IMR-90 (cell line): ENCODE measurements around the gene ACADSB. TPM values are rescaled to one million over a fixed set of nuclear protein-coding genes. Genes with fewer than 3 reads are reported as not detected.

Experiments used
- ATAC-seq: fragments of 200-7000 bp; cut with Tn5 transposase; 2 replicates; pipeline ENCODE4 v1.9.1; 2020; ENCODE audit warnings: low read depth, mild to moderate bottlenecking, moderate library complexity
- BruUV-seq: library from RNA; stranded (reverse); fragments of 400-500 nt; replicated peaks from 2 replicates; lab custom pipeline; 2021; lab: Mats Ljungman, UMichigan
- CTCF ChIA-PET: fragments of 300-600 bp; formaldehyde crosslinking; extraction: SDS; loops from one replicate; lab custom pipeline; 2021; ENCODE audit warnings: antibody characterized with exemption; lab: Yijun Ruan, JAX
- POLR2A ChIA-PET: fragments of 300-600 bp; sonication (Branson Sonifier 250); formaldehyde crosslinking; loops from one replicate; lab custom pipeline; 2022; ENCODE audit warnings: antibody characterized with exemption; ENCODE audit not compliant: unreplicated experiment; lab: Charles Lee
- DNase-seq: peaks from one replicate; pipeline ENCODE4 v3.0.0; 2013
- H2AFZ ChIP-seq: replicated peaks from 2 replicates; pipeline ENCODE3; 2013; ENCODE audit warnings: low read length, mild to moderate bottlenecking; ENCODE audit not compliant: poor library complexity
- H2AK5ac ChIP-seq: 2 replicates; pipeline ENCODE4 v1.6.1; 2013; ENCODE audit warnings: low read depth, low read length, inconsistent platforms
- H2AK9ac ChIP-seq: replicated peaks from 2 replicates; pipeline ENCODE3; 2013; ENCODE audit warnings: mild to moderate bottlenecking, low read depth, low read length, moderate library complexity; ENCODE audit not compliant: poor library complexity
- H2BK120ac ChIP-seq: 2 replicates; pipeline ENCODE4 v1.6.1; 2013; ENCODE audit warnings: low read depth, low read length, inconsistent platforms
- H2BK15ac ChIP-seq: 3 replicates; pipeline ENCODE4 v1.6.1; 2013; ENCODE audit warnings: low read depth, low read length, inconsistent platforms
- H2BK20ac ChIP-seq: 2 replicates; pipeline ENCODE4 v1.6.1; 2013; ENCODE audit warnings: low read depth, mild to moderate bottlenecking, inconsistent platforms, low read length, moderate library complexity
- H2BK5ac ChIP-seq: 2 replicates; pipeline ENCODE4 v1.6.1; 2013; ENCODE audit warnings: mild to moderate bottlenecking, low read depth, low read length, inconsistent platforms; ENCODE audit not compliant: poor library complexity, severe bottlenecking
- H3K14ac ChIP-seq: replicated peaks from 2 replicates; pipeline ENCODE4 v1.6.1; 2013; ENCODE audit warnings: low read depth, low read length, inconsistent platforms
- H3K18ac ChIP-seq: 2 replicates; pipeline ENCODE4 v1.6.1; 2013; ENCODE audit warnings: low read depth, low read length, control low read depth
- H3K23ac ChIP-seq: 2 replicates; pipeline ENCODE4 v1.6.1; 2013; ENCODE audit warnings: low read depth, low read length, inconsistent platforms
- H3K27ac ChIP-seq: 2 replicates; pipeline ENCODE4 v1.5.1; 2013; ENCODE audit warnings: mild to moderate bottlenecking, control low read depth, low read length; ENCODE audit not compliant: insufficient read depth
- H3K27me3 ChIP-seq: 2 replicates; pipeline ENCODE4 v1.6.1; 2013; ENCODE audit warnings: low read length; ENCODE audit not compliant: control insufficient read depth, insufficient read depth
- H3K36me3 ChIP-seq: 2 replicates; pipeline ENCODE4 v1.6.1; 2013; ENCODE audit warnings: low read length, mixed read lengths; ENCODE audit not compliant: control insufficient read depth, insufficient read depth
- H3K4ac ChIP-seq: 2 replicates; pipeline ENCODE4 v1.6.1; 2013; ENCODE audit warnings: low read depth, low read length, inconsistent platforms
- H3K4me1 ChIP-seq: 2 replicates; pipeline ENCODE4 v1.6.1; 2013; ENCODE audit warnings: low read length, mixed read lengths; ENCODE audit not compliant: control insufficient read depth, insufficient read depth
- H3K4me2 ChIP-seq: 2 replicates; pipeline ENCODE4 v1.6.1; 2013; ENCODE audit warnings: low read depth, mild to moderate bottlenecking, control low read depth, low read length, moderate library complexity
- H3K4me3 ChIP-seq: 2 replicates; pipeline ENCODE4 v1.5.1; 2013; ENCODE audit warnings: low read depth, mild to moderate bottlenecking, control low read depth, low read length, moderate library complexity; ENCODE audit not compliant: insufficient read depth
- H3K56ac ChIP-seq: 2 replicates; pipeline ENCODE4 v1.6.1; 2013; ENCODE audit warnings: low read length, inconsistent platforms; ENCODE audit not compliant: insufficient read depth; ENCODE audit errors: extremely low read depth
- H3K79me1 ChIP-seq, 2 experiments: 2 replicates each; pipeline ENCODE4 v1.6.1; 2013; ENCODE audit warnings: low read length in 2 of 2, inconsistent platforms in 1 of 2, low read depth in 1 of 2
- H3K9ac ChIP-seq: 2 replicates; pipeline ENCODE4 v1.6.1; 2013; ENCODE audit warnings: low read depth, low read length, control low read depth
- H3K9me1 ChIP-seq: 2 replicates; pipeline ENCODE4 v1.6.1; 2013; ENCODE audit warnings: low read length, inconsistent platforms; ENCODE audit not compliant: insufficient read depth
- H3K9me3 ChIP-seq: 2 replicates; pipeline ENCODE4 v1.6.1; 2013; ENCODE audit warnings: low read length; ENCODE audit not compliant: control insufficient read depth, insufficient read depth
- H4K20me1 ChIP-seq: 2 replicates; pipeline ENCODE4 v1.6.1; 2013; ENCODE audit warnings: low read length, inconsistent platforms; ENCODE audit not compliant: insufficient read depth
- H4K5ac ChIP-seq: 2 replicates; pipeline ENCODE4 v1.6.1; 2013; ENCODE audit warnings: mild to moderate bottlenecking, low read depth, low read length, control low read depth
- H4K8ac ChIP-seq, 2 experiments: 2 replicates each; pipeline ENCODE4 v1.6.1; 2013; ENCODE audit warnings: low read depth in 2 of 2, low read length in 2 of 2, control low read depth in 1 of 2, inconsistent platforms in 1 of 2
- H4K91ac ChIP-seq: 2 replicates; pipeline ENCODE4 v1.6.1; 2013; ENCODE audit warnings: low read depth, low read length, inconsistent platforms; ENCODE audit not compliant: insufficient read depth
- BHLHE40 ChIP-seq: fragments of 150-350 bp; IDR thresholded peaks from 2 replicates; pipeline ENCODE4 v1.6.1; 2016; ENCODE audit warnings: mild to moderate bottlenecking, low read depth, low read length
- CEBPB ChIP-seq: IDR thresholded peaks from 2 replicates; pipeline ENCODE4 v1.6.1; 2012; ENCODE audit warnings: low read depth, low read length, improper control_type of control experiment
- CHD1 ChIP-seq: IDR thresholded peaks from 2 replicates; pipeline ENCODE4 v1.6.1; 2012; ENCODE audit warnings: low read depth, low read length, improper control_type of control experiment
- FOS ChIP-seq: fragments of 150-350 bp; IDR thresholded peaks from 2 replicates; pipeline ENCODE4 v1.6.1; 2016; ENCODE audit warnings: low read depth, low read length
- MAFK ChIP-seq: IDR thresholded peaks from 2 replicates; pipeline ENCODE4 v1.6.1; 2012; ENCODE audit warnings: low read depth, low read length, improper control_type of control experiment
- MAZ ChIP-seq: IDR thresholded peaks from 2 replicates; pipeline ENCODE4 v1.6.1; 2012; ENCODE audit warnings: low read depth, mild to moderate bottlenecking, low read length, improper control_type of control experiment, moderate library complexity, borderline replicate concordance
- MXI1 ChIP-seq: IDR thresholded peaks from 2 replicates; pipeline ENCODE4 v1.6.1; 2012; ENCODE audit warnings: low read depth, mild to moderate bottlenecking, low read length, moderate library complexity, borderline replicate concordance
- NFE2L2 ChIP-seq: fragments of 150-350 bp; IDR thresholded peaks from 2 replicates; pipeline ENCODE4 v1.6.1; 2016; ENCODE audit warnings: low read depth, mild to moderate bottlenecking, low read length
- POLR2A ChIP-seq: IDR thresholded peaks from 2 replicates; pipeline ENCODE4 v1.6.1; 2012; ENCODE audit warnings: mild to moderate bottlenecking, low read depth, low read length
- RAD21 ChIP-seq: IDR thresholded peaks from 2 replicates; pipeline ENCODE4 v1.6.1; 2012; ENCODE audit warnings: low read length, improper control_type of control experiment
- RCOR1 ChIP-seq: IDR thresholded peaks from 2 replicates; pipeline ENCODE4 v1.6.1; 2012; ENCODE audit warnings: mild to moderate bottlenecking, low read length, improper control_type of control experiment; ENCODE audit not compliant: insufficient replicate concordance
- RFX5 ChIP-seq: IDR thresholded peaks from 2 replicates; pipeline ENCODE4 v1.8.0; 2012; ENCODE audit warnings: low read depth, mild to moderate bottlenecking, low read length, moderate library complexity
- SMC3 ChIP-seq: fragments of 150-350 bp; IDR thresholded peaks from 2 replicates; pipeline ENCODE4 v1.6.1; 2016; ENCODE audit warnings: low read depth, mild to moderate bottlenecking, antibody characterized with exemption, low read length, moderate library complexity
- dilution Hi-C: fragments of 300-500 bp; cut with HindIII; formaldehyde crosslinking; loops from one replicate; pipeline ENCODE4 v1.14.3; 2018; ENCODE audit warnings: low sequenced_read_pairs; ENCODE audit not compliant: unreplicated experiment
- in situ Hi-C: fragments of 300-500 bp; cut with MboI; formaldehyde crosslinking; loops from 3 replicates; pipeline ENCODE4 v1.14.3; 2019; ENCODE audit warnings: low sequenced_read_pairs, inconsistent platforms, mixed read lengths
- intact Hi-C: fragments of 100-400 bp; cut with micrococcal nuclease; formaldehyde crosslinking; loops from 2 replicates; pipeline ENCODE4 v1.10.0; 2022
- polyA plus RNA-seq, 3 experiments: library from polyadenylated mRNA; depleted of rRNA; stranded (reverse); fragments of >200 nt; gene quantifications; 2 replicates each; pipeline ENCODE4 v1.2.3, GENCODE V29; 2012; ENCODE audit warnings: low replicate concordance in 1 of 3
- total RNA-seq: library from RNA; depleted of rRNA; stranded (reverse); fragments of >200 nt; gene quantifications from 2 replicates; pipeline ENCODE4 v1.2.3, GENCODE V29; 2012
- TF ChIP-seq, protein P1 (sequence below): conservative IDR thresholded peaks from 2 replicates; pipeline ENCODE4 v1.5.1; 2012; ENCODE audit warnings: mild to moderate bottlenecking, low read depth, low read length, improper control_type of control experiment
- TF ChIP-seq, protein P2 (sequence below): fragments of 150-350 bp; IDR thresholded peaks from 2 replicates; pipeline ENCODE4 v1.6.1; 2016; ENCODE audit warnings: low read depth, mild to moderate bottlenecking, low read length, moderate library complexity, borderline replicate concordance
- TF ChIP-seq, protein P3 (sequence below): fragments of 150-350 bp; IDR thresholded peaks from 2 replicates; pipeline ENCODE4 v1.6.1; 2017; ENCODE audit warnings: mild to moderate bottlenecking, antibody characterized with exemption, low read length, low read depth

The ACADSB gene
- total and polyA plus RNA-seq, 2 of the 4 experiments (the other 2 are of a cell fraction): 6.2 to 10.6 TPM

- no TSS peak for BruUV-seq
- ChIA-PET POLR2A (no interaction called here), CTCF (interaction anchor here (1.8 kb wide), 1 partner anchor 14 kb away, joined by 6 read pairs; no protein-coding TSS in a partner anchor)
- Histone ChIP-seq H3K4me3 (no peak overlapping the region), H3K23ac (no peak overlapping the region), H4K5ac (no peak overlapping the region), H3K4me1 (no peaks in the 10 kb centered on the region), H3K18ac (no peak overlapping the region), H2BK5ac (no peak overlapping the region), H3K79me1 (no peaks in the 10 kb centered on the region; a peak in 1 of 4 replicates), H3K56ac (no peak overlapping the region), H3K9me3 (peaks cover 10% of the 10 kb centered on the region), H3K27ac (no peak overlapping the region), H2BK120ac (no peak overlapping the region), H4K20me1 (no peaks in the 10 kb centered on the region), H2AK9ac (no peak overlapping the region), H3K4me2 (no peak overlapping the region), H3K4ac (no peak overlapping the region), H2BK20ac (no peak overlapping the region), H2AK5ac (no peak overlapping the region), H3K27me3 (no peaks in the 10 kb centered on the region), H3K14ac (no peak overlapping the region), H3K9ac (no peak overlapping the region), H3K9me1 (no peaks in the 10 kb centered on the region), H2AFZ (no peak overlapping the region), H4K8ac (no peak overlapping the region), H3K36me3 (no peaks in the 10 kb centered on the region), H4K91ac (no peak overlapping the region), H2BK15ac (no peak overlapping the region)
- ATAC-seq (no peak), DNase-seq (no peak)
- in situ Hi-C loops (no loop called here), dilution Hi-C loops (no loop called here), intact Hi-C loops (no loop called here)
- TF ChIP-seq RFX5 (no peak), CHD1 (no peak), MXI1 (no peak), RCOR1 (no peak), FOS (no peak), BHLHE40 (no peak), NFE2L2 (no peak), MAZ (no peak), MAFK (no peak), SMC3 (no peak), RAD21 (no peak), CEBPB (no peak), POLR2A (no peak)
- TF ChIP-seq, protein P1, sequence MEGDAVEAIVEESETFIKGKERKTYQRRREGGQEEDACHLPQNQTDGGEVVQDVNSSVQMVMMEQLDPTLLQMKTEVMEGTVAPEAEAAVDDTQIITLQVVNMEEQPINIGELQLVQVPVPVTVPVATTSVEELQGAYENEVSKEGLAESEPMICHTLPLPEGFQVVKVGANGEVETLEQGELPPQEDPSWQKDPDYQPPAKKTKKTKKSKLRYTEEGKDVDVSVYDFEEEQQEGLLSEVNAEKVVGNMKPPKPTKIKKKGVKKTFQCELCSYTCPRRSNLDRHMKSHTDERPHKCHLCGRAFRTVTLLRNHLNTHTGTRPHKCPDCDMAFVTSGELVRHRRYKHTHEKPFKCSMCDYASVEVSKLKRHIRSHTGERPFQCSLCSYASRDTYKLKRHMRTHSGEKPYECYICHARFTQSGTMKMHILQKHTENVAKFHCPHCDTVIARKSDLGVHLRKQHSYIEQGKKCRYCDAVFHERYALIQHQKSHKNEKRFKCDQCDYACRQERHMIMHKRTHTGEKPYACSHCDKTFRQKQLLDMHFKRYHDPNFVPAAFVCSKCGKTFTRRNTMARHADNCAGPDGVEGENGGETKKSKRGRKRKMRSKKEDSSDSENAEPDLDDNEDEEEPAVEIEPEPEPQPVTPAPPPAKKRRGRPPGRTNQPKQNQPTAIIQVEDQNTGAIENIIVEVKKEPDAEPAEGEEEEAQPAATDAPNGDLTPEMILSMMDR: no peak
- TF ChIP-seq, protein P2, sequence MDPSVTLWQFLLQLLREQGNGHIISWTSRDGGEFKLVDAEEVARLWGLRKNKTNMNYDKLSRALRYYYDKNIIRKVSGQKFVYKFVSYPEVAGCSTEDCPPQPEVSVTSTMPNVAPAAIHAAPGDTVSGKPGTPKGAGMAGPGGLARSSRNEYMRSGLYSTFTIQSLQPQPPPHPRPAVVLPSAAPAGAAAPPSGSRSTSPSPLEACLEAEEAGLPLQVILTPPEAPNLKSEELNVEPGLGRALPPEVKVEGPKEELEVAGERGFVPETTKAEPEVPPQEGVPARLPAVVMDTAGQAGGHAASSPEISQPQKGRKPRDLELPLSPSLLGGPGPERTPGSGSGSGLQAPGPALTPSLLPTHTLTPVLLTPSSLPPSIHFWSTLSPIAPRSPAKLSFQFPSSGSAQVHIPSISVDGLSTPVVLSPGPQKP: no peak
- TF ChIP-seq, protein P3, sequence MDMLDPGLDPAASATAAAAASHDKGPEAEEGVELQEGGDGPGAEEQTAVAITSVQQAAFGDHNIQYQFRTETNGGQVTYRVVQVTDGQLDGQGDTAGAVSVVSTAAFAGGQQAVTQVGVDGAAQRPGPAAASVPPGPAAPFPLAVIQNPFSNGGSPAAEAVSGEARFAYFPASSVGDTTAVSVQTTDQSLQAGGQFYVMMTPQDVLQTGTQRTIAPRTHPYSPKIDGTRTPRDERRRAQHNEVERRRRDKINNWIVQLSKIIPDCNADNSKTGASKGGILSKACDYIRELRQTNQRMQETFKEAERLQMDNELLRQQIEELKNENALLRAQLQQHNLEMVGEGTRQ: no peak
Measured at GRCh38 chr10:122966879-122967278, 41.9 kb upstream of the ACADSB start.
